Fibroblast of mammary gland (primary cell): Measurements from ENCODE around the gene CAPS2.

Source experiments
- DNase-seq: peaks from one replicate; pipeline ENCODE4 v3.0.0-alpha.2; 2010; ENCODE audit warnings: low read depth
- H3K4me3 ChIP-seq: 2 replicates; pipeline ENCODE4 v1.5.1; 2011; ENCODE audit warnings: low read depth, mild to moderate bottlenecking, low read length, moderate library complexity; ENCODE audit not compliant: control insufficient read depth
- TF ChIP-seq, protein P1 (sequence below): conservative IDR thresholded peaks from 2 replicates; pipeline ENCODE4 v1.5.1; 2011; ENCODE audit warnings: low read depth, low read length, inconsistent platforms; ENCODE audit not compliant: control insufficient read depth, insufficient read depth

CAPS2 gene

DNA sequence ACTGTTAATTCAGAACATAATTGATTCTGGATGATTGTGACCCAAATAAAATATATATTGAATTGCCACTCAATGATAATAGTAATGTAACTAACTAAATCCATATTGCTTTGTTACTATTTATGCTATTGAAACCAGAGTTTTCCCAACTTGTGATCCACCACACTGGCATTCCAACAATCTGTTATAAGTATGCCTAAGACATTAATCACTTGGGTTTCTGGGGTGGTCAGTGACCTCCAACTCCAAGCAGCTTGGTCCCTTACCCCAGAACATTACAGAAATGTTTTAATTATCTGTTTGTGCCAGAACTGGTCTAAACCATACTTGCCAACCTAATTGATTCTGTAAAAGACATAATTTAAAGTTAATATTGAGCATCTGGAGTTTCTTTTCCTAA lies 14.6 kb downstream of the CAPS2 start:
- TF ChIP-seq, protein P1, sequence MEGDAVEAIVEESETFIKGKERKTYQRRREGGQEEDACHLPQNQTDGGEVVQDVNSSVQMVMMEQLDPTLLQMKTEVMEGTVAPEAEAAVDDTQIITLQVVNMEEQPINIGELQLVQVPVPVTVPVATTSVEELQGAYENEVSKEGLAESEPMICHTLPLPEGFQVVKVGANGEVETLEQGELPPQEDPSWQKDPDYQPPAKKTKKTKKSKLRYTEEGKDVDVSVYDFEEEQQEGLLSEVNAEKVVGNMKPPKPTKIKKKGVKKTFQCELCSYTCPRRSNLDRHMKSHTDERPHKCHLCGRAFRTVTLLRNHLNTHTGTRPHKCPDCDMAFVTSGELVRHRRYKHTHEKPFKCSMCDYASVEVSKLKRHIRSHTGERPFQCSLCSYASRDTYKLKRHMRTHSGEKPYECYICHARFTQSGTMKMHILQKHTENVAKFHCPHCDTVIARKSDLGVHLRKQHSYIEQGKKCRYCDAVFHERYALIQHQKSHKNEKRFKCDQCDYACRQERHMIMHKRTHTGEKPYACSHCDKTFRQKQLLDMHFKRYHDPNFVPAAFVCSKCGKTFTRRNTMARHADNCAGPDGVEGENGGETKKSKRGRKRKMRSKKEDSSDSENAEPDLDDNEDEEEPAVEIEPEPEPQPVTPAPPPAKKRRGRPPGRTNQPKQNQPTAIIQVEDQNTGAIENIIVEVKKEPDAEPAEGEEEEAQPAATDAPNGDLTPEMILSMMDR = no peak
- DNase-seq = peak; percentile 39
- no peak overlapping the region for H3K4me3 ChIP-seq

DNA sequence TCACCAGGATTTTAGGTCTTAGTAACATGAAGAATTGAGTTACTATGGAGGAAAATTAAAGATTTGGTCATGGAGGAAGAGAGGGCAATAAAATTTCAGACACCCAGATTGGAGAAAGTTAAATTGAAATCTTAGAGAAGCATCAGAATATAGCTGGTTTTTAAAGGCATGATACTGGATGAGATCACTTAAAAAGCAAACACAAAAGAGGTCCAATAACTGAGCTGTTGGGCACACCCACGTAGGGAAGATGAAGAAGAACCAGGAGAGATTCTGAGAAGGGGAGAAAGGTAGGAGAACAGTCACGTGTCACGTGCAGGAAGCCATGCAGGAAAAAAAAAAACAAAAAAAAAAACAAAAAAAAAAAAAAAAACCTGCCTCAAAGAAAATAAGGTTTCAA lies 18.8 kb downstream of the CAPS2 start:
- DNase-seq = no peak
- no peak overlapping the region for H3K4me3 ChIP-seq
- TF ChIP-seq, protein P1 = no peak

DNA sequence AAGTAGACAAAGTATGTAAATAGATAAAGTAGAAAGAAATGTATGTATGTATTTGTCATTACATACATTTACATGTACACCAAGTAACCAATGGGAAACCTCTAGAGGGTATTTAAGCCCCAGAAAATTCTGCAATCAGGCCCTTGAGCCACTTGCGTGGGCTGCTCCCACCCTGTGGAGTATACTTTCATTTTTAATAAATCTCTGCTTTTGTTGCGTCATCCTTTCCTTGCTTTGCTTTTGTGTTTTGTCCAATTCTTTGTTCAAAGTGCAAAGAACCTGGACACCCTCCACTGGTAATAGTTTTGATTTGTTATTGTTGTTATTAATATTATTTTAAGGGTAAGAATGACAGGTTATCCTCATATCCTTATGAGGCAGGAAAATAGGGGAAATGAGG lies 21.8 kb downstream of the CAPS2 start:
- peak; percentile 5 for DNase-seq
- H3K4me3 ChIP-seq = no peak overlapping the region
- TF ChIP-seq, protein P1 = no peak

DNA sequence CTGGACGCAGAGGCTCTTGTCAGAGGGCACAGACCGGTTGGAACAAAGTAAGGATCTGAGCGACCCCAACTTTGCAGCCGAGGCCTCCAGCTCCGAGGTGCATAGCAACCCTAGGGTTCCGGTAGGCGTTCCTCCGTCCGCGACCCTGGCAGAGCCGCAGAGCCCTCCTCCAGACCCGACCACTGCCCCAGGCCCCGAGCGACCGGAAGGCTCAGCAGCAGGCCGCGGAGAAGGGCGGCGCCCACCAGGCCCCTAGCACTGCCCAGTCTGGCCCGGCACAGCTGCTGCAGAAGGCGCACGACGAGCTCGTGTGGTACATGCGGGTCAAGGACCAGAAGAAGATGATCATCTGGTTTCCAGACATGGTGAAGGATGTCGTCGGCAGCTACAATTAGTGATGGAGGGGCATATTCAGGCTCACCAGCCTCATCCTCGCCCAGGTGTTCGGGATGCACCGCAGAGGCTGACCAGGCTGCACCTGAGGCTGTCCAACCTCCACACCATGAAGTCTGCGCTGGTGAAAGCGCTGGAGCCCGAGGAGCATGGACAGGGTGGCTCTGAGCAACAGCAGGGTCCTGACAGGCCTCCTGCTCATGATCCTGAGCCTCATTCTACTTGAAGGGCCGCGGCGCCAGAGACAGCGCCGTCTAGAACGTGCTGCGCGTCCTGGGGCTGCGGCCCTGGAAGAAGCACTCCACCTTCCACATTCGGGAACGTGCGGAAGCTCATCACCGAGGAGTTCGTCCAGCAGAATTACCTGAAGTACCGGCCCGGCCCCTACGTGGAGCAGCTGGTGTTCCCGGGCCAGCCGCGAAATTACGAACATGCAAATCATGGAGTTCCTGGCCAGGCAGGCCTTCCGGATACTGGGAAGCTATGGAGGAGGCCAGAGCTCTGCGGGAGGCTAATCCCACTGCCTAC lies 24.5 kb downstream of the CAPS2 start:
- TF ChIP-seq, protein P1 = no peak
- H3K4me3 ChIP-seq = no peak overlapping the region
- DNase-seq = no peak

DNA sequence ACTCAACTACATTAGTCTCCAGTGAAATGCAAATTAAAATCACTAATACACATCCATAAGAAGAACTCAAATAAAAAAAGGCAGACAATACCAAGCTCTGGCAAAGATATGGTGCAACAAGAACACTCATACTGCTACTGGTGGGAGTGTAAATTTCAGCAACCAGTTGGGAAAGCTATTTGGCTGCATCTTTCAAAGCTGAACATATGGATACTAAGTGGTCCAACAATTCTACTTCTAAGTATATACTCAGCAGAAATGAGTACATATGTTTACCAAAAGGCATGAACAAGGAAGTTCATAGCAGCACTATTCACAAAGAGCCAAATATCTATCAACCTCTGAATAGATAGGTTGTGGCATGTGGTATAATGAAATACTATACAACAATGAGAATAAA lies 27.3 kb downstream of the CAPS2 start:
- no peak overlapping the region for H3K4me3 ChIP-seq
- DNase-seq = no peak
- TF ChIP-seq, protein P1 = no peak

DNA sequence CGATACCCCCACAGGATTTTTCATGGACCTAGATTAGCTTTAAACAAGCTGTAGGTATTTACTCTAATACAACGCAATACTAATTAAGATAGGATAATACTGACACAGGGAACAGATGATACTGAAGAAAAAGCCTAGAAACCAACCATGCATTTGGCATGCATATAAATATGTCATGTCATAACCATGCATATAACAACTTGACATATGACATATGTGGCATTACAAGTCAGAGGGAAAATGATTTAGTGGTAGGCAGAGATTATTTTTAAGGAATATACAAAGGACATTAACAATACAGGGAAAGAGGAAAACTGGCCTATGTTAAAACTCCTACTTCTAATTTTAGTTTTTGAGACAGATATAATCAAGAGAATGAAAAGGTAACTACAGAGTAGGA lies 27.9 kb downstream of the CAPS2 start:
- TF ChIP-seq, protein P1 = no peak
- H3K4me3 ChIP-seq = no peak overlapping the region
- no peak for DNase-seq
